Measurements from ENCODE around the gene SBK1.

DNA sequence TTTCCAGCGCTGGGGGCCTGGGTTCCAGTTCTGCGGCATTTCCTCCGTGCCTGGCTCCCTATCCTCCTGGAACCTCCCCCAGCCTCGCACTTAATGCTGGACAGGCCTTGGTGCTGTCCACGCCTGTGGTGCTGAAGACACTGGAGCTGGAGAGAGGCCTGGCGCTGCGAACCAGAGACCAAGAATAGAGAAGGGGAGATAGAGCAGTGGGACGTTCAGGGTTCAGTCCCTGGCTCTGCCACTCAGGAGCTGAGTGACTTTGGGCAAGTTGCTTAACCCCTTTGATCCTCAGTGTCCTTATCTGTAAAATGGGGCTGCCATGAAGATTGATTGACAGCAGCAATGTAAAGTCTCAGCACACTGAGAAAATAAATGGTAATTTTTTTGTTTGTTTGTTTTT is 11.9 kb downstream of the SBK1 start:
- TF ChIP-seq CTCF (IDR thresholded peaks at IDR 0.05) (no peak), POLR2A (IDR thresholded peaks at IDR 0.05) (no peak)

Measured in lower leg skin (tissue), 3 donors.